Neural cell (in vitro differentiated cells): ENCODE results near the gene POLE4. TPM values are rescaled to one million over a fixed set of nuclear protein-coding genes. Genes with fewer than 3 reads are reported as not detected.

ENCODE experiments used
- H2AFZ ChIP-seq: fragments of 200-600, 300-800 bp; sonication (generic), shearing (Covaris generic); 2 replicates; pipeline ENCODE4 v1.6.0; 2014; ENCODE audit warnings: low read depth, mild to moderate bottlenecking, antibody characterized with exemption, low read length, moderate library complexity
- H3F3A ChIP-seq: fragments of 200-600 bp; shearing (Covaris generic); 2 replicates; pipeline ENCODE4 v1.6.1; 2016; ENCODE audit warnings: mild to moderate bottlenecking, moderate library complexity, mixed read lengths, antibody characterized with exemption, low read length; ENCODE audit not compliant: insufficient read depth, poor library complexity, severe bottlenecking
- H3K27ac ChIP-seq: fragments of 200-600, 300-800 bp; sonication (generic), shearing (Covaris generic); 2 replicates; pipeline ENCODE4 v1.5.1; 2014; ENCODE audit warnings: mild to moderate bottlenecking, low read length, moderate library complexity
- H3K27me3 ChIP-seq: fragments of 300-800, 200-600 bp; sonication (generic), shearing (Covaris generic); 2 replicates; pipeline ENCODE4 v1.6.0; 2014; ENCODE audit warnings: mild to moderate bottlenecking, low read depth, low read length, moderate library complexity; ENCODE audit not compliant: insufficient read depth
- H3K36me3 ChIP-seq: fragments of 300-800, 200-600 bp; sonication (generic), shearing (Covaris generic); 2 replicates; pipeline ENCODE4 v1.5.1; 2014; ENCODE audit warnings: mild to moderate bottlenecking, antibody characterized with exemption, low read length, moderate library complexity; ENCODE audit not compliant: insufficient read depth
- H3K4me2 ChIP-seq: fragments of 300-800, 200-600 bp; sonication (generic), shearing (Covaris generic); 2 replicates; pipeline ENCODE4 v1.6.0; 2014; ENCODE audit warnings: mild to moderate bottlenecking, low read length
- H3K4me3 ChIP-seq: fragments of 300-800, 200-600 bp; sonication (generic), shearing (Covaris generic); 2 replicates; pipeline ENCODE4 v1.5.1; 2014; ENCODE audit warnings: mild to moderate bottlenecking, low read length, moderate library complexity
- H3K79me2 ChIP-seq: fragments of 200-600 bp; shearing (Covaris generic); replicated peaks from 2 replicates; pipeline ENCODE4 v1.6.0; 2014; ENCODE audit warnings: mild to moderate bottlenecking, low read length, moderate library complexity; ENCODE audit not compliant: insufficient read depth
- H3K9ac ChIP-seq: fragments of 300-800, 200-600 bp; sonication (generic), shearing (Covaris generic); 2 replicates; pipeline ENCODE4 v1.6.1; 2016; ENCODE audit warnings: mild to moderate bottlenecking, low read length, mixed read lengths
- H3K9me2 ChIP-seq: fragments of 200-600 bp; shearing (Covaris generic); 2 replicates; pipeline ENCODE4 v1.6.1; 2016; ENCODE audit warnings: mild to moderate bottlenecking, low read length, mixed read lengths; ENCODE audit not compliant: insufficient read depth
- H3K9me3 ChIP-seq: fragments of 200-600, 300-800 bp; sonication (generic), shearing (Covaris generic); 2 replicates; pipeline ENCODE4 v1.6.1; 2016; ENCODE audit warnings: mild to moderate bottlenecking, mixed run types, low read length, moderate library complexity, mixed read lengths
- H4K20me1 ChIP-seq: fragments of 200-600 bp; shearing (Covaris generic); 2 replicates; pipeline ENCODE4 v1.6.1; 2016; ENCODE audit warnings: mild to moderate bottlenecking, mixed run types; ENCODE audit not compliant: insufficient read depth
- CTCF ChIP-seq: fragments of 450-650 bp; IDR thresholded peaks from 2 replicates; pipeline ENCODE4 v1.5.1; 2014; ENCODE audit warnings: antibody characterized with exemption, mild to moderate bottlenecking, moderate library complexity; ENCODE audit not compliant: poor library complexity, severe bottlenecking
- EP300 ChIP-seq: fragments of 450-650 bp; conservative IDR thresholded peaks from 2 replicates; pipeline ENCODE4 v1.6.1; 2014; ENCODE audit warnings: antibody characterized with exemption, mild to moderate bottlenecking, moderate library complexity; ENCODE audit not compliant: poor library complexity, severe bottlenecking
- EZH2 ChIP-seq: fragments of 200-600, 300-800 bp; shearing (Covaris generic), sonication (generic); IDR thresholded peaks from 2 replicates; pipeline ENCODE4 v1.6.1; 2014; ENCODE audit warnings: antibody characterized with exemption, low read length, borderline replicate concordance, mild to moderate bottlenecking; ENCODE audit not compliant: insufficient read depth, poor library complexity, severe bottlenecking
- MXI1 ChIP-seq: fragments of 450-650 bp; conservative IDR thresholded peaks from 2 replicates; pipeline ENCODE4 v1.6.1; 2014; ENCODE audit warnings: antibody characterized with exemption, mild to moderate bottlenecking; ENCODE audit not compliant: poor library complexity, severe bottlenecking
- POLR2AphosphoS5 ChIP-seq: IDR thresholded peaks from 2 replicates; pipeline ENCODE4 v1.6.1; 2012
- RAD21 ChIP-seq: fragments of 450-650 bp; conservative IDR thresholded peaks from 2 replicates; pipeline ENCODE4 v1.6.1; 2014; ENCODE audit warnings: antibody characterized with exemption, mild to moderate bottlenecking, moderate library complexity
- REST ChIP-seq: IDR thresholded peaks from 2 replicates; pipeline ENCODE4 v1.6.1; 2012; ENCODE audit warnings: borderline replicate concordance
- SMC3 ChIP-seq: fragments of 450-650 bp; conservative IDR thresholded peaks from 2 replicates; pipeline ENCODE4 v1.6.1; 2014; ENCODE audit warnings: antibody characterized with exemption, mild to moderate bottlenecking, moderate library complexity; ENCODE audit not compliant: poor library complexity
- TAF1 ChIP-seq: IDR thresholded peaks from 2 replicates; pipeline ENCODE4 v1.6.1; 2012; ENCODE audit warnings: low read depth
- polyA plus RNA-seq: library from polyadenylated mRNA; depleted of rRNA; stranded (reverse); fragments of >200 nt; gene quantifications from 2 replicates; pipeline ENCODE4 v1.2.3, GENCODE V29; 2014

POLE4 gene
- polyA plus RNA-seq, 1 donor from 2014 or later = 35.9 TPM

GRCh38 chr2:74944987-74945787 is 13.3 kb upstream of the POLE4 start:
- Histone ChIP-seq H4K20me1 (no peaks in the 10 kb centered on the region), H3K9me3 (no peaks in the 10 kb centered on the region), H3K9ac (no peak overlapping the region), H3K9me2 (no peaks in the 10 kb centered on the region), H3K4me2 (no peak overlapping the region), H2AFZ (no peak overlapping the region), H3K27me3 (no peaks in the 10 kb centered on the region), H3K4me3 (no peak overlapping the region), H3F3A (no peaks in the 10 kb centered on the region), H3K27ac (no peak overlapping the region), H3K79me2 (no peaks in the 10 kb centered on the region), H3K36me3 (no peaks in the 10 kb centered on the region)
- TF ChIP-seq CTCF = no peak
- no peak for TF ChIP-seq MXI1
- no peak for TF ChIP-seq POLR2AphosphoS5
- TF ChIP-seq TAF1 = no peak
- TF ChIP-seq SMC3 = no peak
- TF ChIP-seq REST = no peak
- no peak for TF ChIP-seq EP300
- TF ChIP-seq EZH2 = no peak
- no peak for TF ChIP-seq RAD21

GRCh38 chr2:74945788-74946331 is 12.6 kb upstream of the POLE4 start:
- H3K27ac ChIP-seq = no peak overlapping the region
- no peaks in the 10 kb centered on the region for H4K20me1 ChIP-seq
- H3K4me2 ChIP-seq = no peak overlapping the region
- H3K9me2 ChIP-seq = no peaks in the 10 kb centered on the region
- H3F3A ChIP-seq = no peaks in the 10 kb centered on the region
- no peaks in the 10 kb centered on the region for H3K27me3 ChIP-seq
- TF ChIP-seq REST (no peak), MXI1 (no peak), POLR2AphosphoS5 (no peak), CTCF (no peak), TAF1 (no peak), RAD21 (no peak), SMC3 (no peak), EP300 (no peak), EZH2 (no peak)
- H3K9me3 ChIP-seq = no peaks in the 10 kb centered on the region
- H3K9ac ChIP-seq = no peak overlapping the region
- H3K4me3 ChIP-seq = no peak overlapping the region
- no peaks in the 10 kb centered on the region for H3K79me2 ChIP-seq
- H2AFZ ChIP-seq = no peak overlapping the region
- H3K36me3 ChIP-seq = no peaks in the 10 kb centered on the region
